Trophoblast cell (in vitro differentiated cells and primary cell): ENCODE measurements around the gene DNAJB11. TPM values are rescaled to one million over a fixed set of nuclear protein-coding genes. Genes with fewer than 3 reads are reported as not detected.
A peak's percentile ranks its signal among the peaks of the same experiment; 100 is the strongest.

ENCODE experiments used
- DNase-seq, 2 donors: peaks; one replicate each; pipeline ENCODE4 v3.0.0-alpha.2; 2016
- H2AFZ ChIP-seq: 2 replicates; pipeline ENCODE4 v1.6.1; 2013; ENCODE audit warnings: low read length, moderate library complexity, mild to moderate bottlenecking; ENCODE audit not compliant: insufficient read depth, poor library complexity
- H2AK5ac ChIP-seq: 2 replicates; pipeline ENCODE4 v1.6.1; 2013; ENCODE audit warnings: mild to moderate bottlenecking, low read length
- H2BK120ac ChIP-seq: 2 replicates; pipeline ENCODE4 v1.6.1; 2013; ENCODE audit warnings: low read length, mild to moderate bottlenecking, moderate library complexity; ENCODE audit not compliant: insufficient read depth, poor library complexity
- H2BK12ac ChIP-seq: 2 replicates; pipeline ENCODE4 v1.6.1; 2013; ENCODE audit warnings: mild to moderate bottlenecking, low read length, moderate library complexity
- H2BK5ac ChIP-seq: 2 replicates; pipeline ENCODE4 v1.6.1; 2013; ENCODE audit warnings: low read length, low read depth, moderate library complexity, mild to moderate bottlenecking; ENCODE audit not compliant: poor library complexity
- H3K14ac ChIP-seq: 2 replicates; pipeline ENCODE4 v1.6.1; 2013; ENCODE audit warnings: mild to moderate bottlenecking, low read length
- H3K18ac ChIP-seq: 2 replicates; pipeline ENCODE4 v1.6.1; 2013; ENCODE audit warnings: mild to moderate bottlenecking, low read length
- H3K23ac ChIP-seq: 2 replicates; pipeline ENCODE4 v1.6.1; 2013; ENCODE audit warnings: low read length
- H3K27ac ChIP-seq: 2 replicates; pipeline ENCODE4 v1.5.1; 2013; ENCODE audit warnings: low read depth, mild to moderate bottlenecking, inconsistent platforms, low read length, moderate library complexity
- H3K27me3 ChIP-seq: 2 replicates; pipeline ENCODE4 v1.6.1; 2013; ENCODE audit warnings: inconsistent platforms, mild to moderate bottlenecking, low read length, moderate library complexity; ENCODE audit not compliant: insufficient read depth
- H3K36me3 ChIP-seq, 2 experiments: 1 replicate in 1 of 2; 2 replicates in 1 of 2; pipeline ENCODE4 v1.6.1; 2013; ENCODE audit warnings: low read length in 2 of 2, mild to moderate bottlenecking in 2 of 2, moderate library complexity in 1 of 2; ENCODE audit not compliant: insufficient read depth in 2 of 2, control insufficient read depth in 1 of 2
- H3K4ac ChIP-seq: 2 replicates; pipeline ENCODE4 v1.6.1; 2013; ENCODE audit warnings: low read depth, mild to moderate bottlenecking, low read length, moderate library complexity
- H3K4me1 ChIP-seq, 2 experiments: 1 replicate in 1 of 2; 2 replicates in 1 of 2; pipeline ENCODE4 v1.6.1; 2013; ENCODE audit warnings: low read length in 2 of 2, mild to moderate bottlenecking in 2 of 2, moderate library complexity in 1 of 2; ENCODE audit not compliant: insufficient read depth in 2 of 2, control insufficient read depth in 1 of 2
- H3K4me2 ChIP-seq: 2 replicates; pipeline ENCODE4 v1.6.1; 2013; ENCODE audit warnings: inconsistent platforms, mild to moderate bottlenecking, low read length, moderate library complexity
- H3K4me3 ChIP-seq: 2 replicates; pipeline ENCODE4 v1.5.1; 2013; ENCODE audit warnings: mild to moderate bottlenecking, low read depth, low read length, inconsistent platforms
- H3K79me1 ChIP-seq: one replicate; pipeline ENCODE4 v1.6.1; 2013; ENCODE audit warnings: low read length
- H3K79me2 ChIP-seq: 2 replicates; pipeline ENCODE4 v1.6.1; 2013; ENCODE audit warnings: low read length, mild to moderate bottlenecking; ENCODE audit not compliant: control insufficient read depth, insufficient read depth, poor library complexity
- H3K9ac ChIP-seq: 2 replicates; pipeline ENCODE4 v1.6.1; 2013; ENCODE audit warnings: mild to moderate bottlenecking, low read length
- H3K9me3 ChIP-seq: 2 replicates; pipeline ENCODE4 v1.6.1; 2013; ENCODE audit warnings: low read depth, mild to moderate bottlenecking, control low read depth, inconsistent platforms, low read length; ENCODE audit not compliant: insufficient read depth
- H4K12ac ChIP-seq: 2 replicates; pipeline ENCODE4 v1.6.1; 2013; ENCODE audit warnings: low read depth, mild to moderate bottlenecking, low read length, moderate library complexity
- H4K8ac ChIP-seq: 2 replicates; pipeline ENCODE4 v1.6.1; 2013; ENCODE audit warnings: low read depth, mild to moderate bottlenecking, low read length, moderate library complexity
- H4K91ac ChIP-seq: one replicate; pipeline ENCODE4 v1.6.1; 2013; ENCODE audit warnings: low read depth, mild to moderate bottlenecking, low read length, moderate library complexity
- WGBS: extraction: QIAGEN DNeasy Blood & Tissue Kit; methylation state at CpG from one replicate; pipeline ENCODE4 v1.1.7; 2013; ENCODE audit warnings: missing lambda C conversion rate; ENCODE audit not compliant: insufficient read length, insufficient coverage; ENCODE audit errors: extremely low coverage; 5-methylcytosine and 5-hydroxymethylcytosine counted together
- polyA plus RNA-seq: library from polyadenylated mRNA; stranded (reverse); fragments of 200-250 nt; gene quantifications from 2 replicates; pipeline ENCODE4 v1.2.3, GENCODE V29; 2013

DNAJB11 gene
- 116 and 119 TPM in 2 replicates for polyA plus RNA-seq

- peak within 1 kb of the TSS; percentile 99 for H3K4me3 ChIP-seq
- peak within 1 kb of the TSS; percentile 69 for H3K14ac ChIP-seq
- H2AK5ac ChIP-seq: no peak within 1 kb of the TSS
- H3K4ac ChIP-seq: peak within 1 kb of the TSS; percentile 77
- peak; percentile 100 for DNase-seq
- no CpG with 5 or more reads among the region's 59 CpGs for WGBS
- peak within 1 kb of the TSS; percentile 78 for H3K23ac ChIP-seq
- no peak within 1 kb of the TSS for H3K27ac ChIP-seq
- H2AFZ ChIP-seq: peak within 1 kb of the TSS; percentile 95
- peak within 1 kb of the TSS; percentile 100 for H3K4me2 ChIP-seq
- H3K79me1 ChIP-seq: peaks cover 7% of the 10 kb centered on the region
- peak within 1 kb of the TSS; percentile 84 for H4K91ac ChIP-seq
- peak within 1 kb of the TSS; percentile 97 for H4K8ac ChIP-seq
- H2BK120ac ChIP-seq: peak within 1 kb of the TSS; percentile 65
- peak within 1 kb of the TSS; percentile 76 for H4K12ac ChIP-seq
- peak within 1 kb of the TSS; percentile 73 for H3K18ac ChIP-seq
- H3K79me2 ChIP-seq: peaks cover 11% of the 10 kb centered on the region
- peaks cover 5% of the 10 kb centered on the region for H3K9me3 ChIP-seq
- no peak within 1 kb of the TSS for H2BK12ac ChIP-seq
- H3K36me3 ChIP-seq: peaks cover 2 to 6% of the 10 kb centered on the region in 2 experiments
- H3K27me3 ChIP-seq: no peaks in the 10 kb centered on the region
- H2BK5ac ChIP-seq: peak within 1 kb of the TSS; percentile 67
- peaks cover 3 to 9% of the 10 kb centered on the region in 2 experiments for H3K4me1 ChIP-seq
- H3K9ac ChIP-seq: peak within 1 kb of the TSS; percentile 98
Observed at GRCh38 chr3:186570096-186570940, at the start of gene DNAJB11. Gene DNAJB11, plus strand, starts transcription at chr3:186570720. Its CDS starts 178 bp downstream, at chr3:186570898.

DNA sequence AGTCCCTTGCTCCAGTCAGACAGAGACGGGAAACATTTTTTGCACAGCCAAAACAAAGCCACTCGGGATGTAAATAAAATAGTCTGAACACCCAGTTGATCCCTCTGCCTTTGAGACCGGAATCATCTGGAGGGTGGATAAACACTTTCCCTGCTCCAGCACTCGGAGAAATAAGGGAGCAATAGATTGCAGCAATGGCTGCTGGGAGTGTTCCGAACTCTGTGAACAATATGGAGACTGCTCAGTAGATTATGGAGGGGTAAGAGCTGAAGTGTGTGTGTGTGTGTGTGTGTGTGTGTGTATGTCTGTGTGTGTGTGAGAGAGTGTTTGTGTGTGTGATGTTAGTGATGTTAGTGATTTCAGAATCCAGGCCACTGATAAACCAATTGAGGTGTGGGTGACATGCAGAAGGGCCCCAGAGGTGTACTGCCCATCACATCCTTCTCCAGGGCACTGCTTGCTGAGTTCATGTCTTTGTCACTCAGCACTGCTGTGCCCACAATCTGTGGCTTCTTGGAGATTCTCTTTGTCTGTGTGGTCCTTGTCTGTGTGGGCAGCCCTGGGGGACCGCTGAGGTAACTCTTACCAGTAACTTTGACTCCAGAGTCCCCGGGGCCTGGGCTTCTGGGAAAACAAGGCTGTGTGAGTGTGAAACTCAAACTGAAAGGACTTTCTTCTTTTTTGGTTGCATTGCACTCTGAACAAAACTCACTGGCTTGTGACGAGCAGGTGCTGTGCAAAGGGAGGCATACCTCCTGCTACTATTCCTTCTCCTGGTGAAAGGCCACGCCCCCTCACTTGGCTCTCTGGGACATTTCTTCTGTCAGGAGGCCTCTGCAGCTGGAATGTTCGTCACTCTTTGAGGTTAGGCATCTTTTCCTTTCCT, 49.3 kb upstream of the DNAJB11 start:
- Histone ChIP-seq H3K27me3 (no peaks in the 10 kb centered on the region), H4K12ac (no peak overlapping the region), H3K14ac (no peak overlapping the region), H3K23ac (no peak overlapping the region), H3K79me2 (no peaks in the 10 kb centered on the region), H3K9ac (no peak overlapping the region), H3K9me3 (no peaks in the 10 kb centered on the region), H2AFZ (no peak overlapping the region), H3K4me1 (no peaks in the 10 kb centered on the region), H2BK12ac (no peak overlapping the region), H3K4me3 (no peak overlapping the region), H3K27ac (no peak overlapping the region), H2BK120ac (no peak overlapping the region), H4K8ac (no peak overlapping the region), H4K91ac (no peak overlapping the region), H3K18ac (no peak overlapping the region), H3K4ac (no peak overlapping the region), H3K36me3 (no peaks in the 10 kb centered on the region), H2AK5ac (no peak overlapping the region), H2BK5ac (no peak overlapping the region), H3K79me1 (no peaks in the 10 kb centered on the region), H3K4me2 (no peak overlapping the region)
- WGBS: no CpG with 5 or more reads among the region's 10 CpGs
- no peak for DNase-seq

GRCh38 chr3:186523022-186523421, 47.5 kb upstream of the DNAJB11 start:
- Histone ChIP-seq H3K36me3 (no peaks in the 10 kb centered on the region), H2AFZ (no peak overlapping the region), H4K12ac (no peak overlapping the region), H3K18ac (no peak overlapping the region), H3K4me1 (no peaks in the 10 kb centered on the region), H2BK120ac (no peak overlapping the region), H3K14ac (no peak overlapping the region), H4K91ac (no peak overlapping the region), H3K27ac (no peak overlapping the region), H3K79me2 (no peaks in the 10 kb centered on the region), H3K27me3 (no peaks in the 10 kb centered on the region), H2AK5ac (no peak overlapping the region), H2BK12ac (no peak overlapping the region), H3K23ac (no peak overlapping the region), H3K4me3 (no peak overlapping the region), H3K4me2 (no peak overlapping the region), H4K8ac (no peak overlapping the region), H3K9ac (no peak overlapping the region), H2BK5ac (no peak overlapping the region), H3K79me1 (no peaks in the 10 kb centered on the region), H3K4ac (no peak overlapping the region), H3K9me3 (no peaks in the 10 kb centered on the region)
- no peak for DNase-seq
- no CpG with 5 or more reads among the region's 6 CpGs for WGBS

DNA sequence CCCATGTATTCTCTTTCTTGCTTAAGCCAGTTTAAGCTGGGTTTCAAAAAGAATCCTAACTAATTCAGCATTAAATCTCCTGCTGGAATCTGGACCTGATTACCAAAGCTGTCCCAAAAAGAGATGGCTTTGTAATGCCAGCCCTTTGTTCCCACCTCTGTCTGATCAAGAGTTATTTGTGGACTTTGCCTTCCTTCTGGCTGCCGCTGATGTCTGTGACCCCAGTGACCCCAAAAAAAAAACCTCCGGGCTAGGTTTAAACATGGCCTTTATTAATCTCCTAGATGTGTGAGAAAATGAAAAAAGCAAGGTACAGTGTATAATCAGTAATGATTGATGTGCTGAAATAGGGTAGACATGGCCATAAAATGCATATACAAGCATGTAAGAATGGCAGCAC, 47.1 kb upstream of the DNAJB11 start:
- Histone ChIP-seq H3K9me3 (no peaks in the 10 kb centered on the region), H3K9ac (no peak overlapping the region), H4K8ac (no peak overlapping the region), H3K4me2 (no peak overlapping the region), H2AK5ac (no peak overlapping the region), H2AFZ (no peak overlapping the region), H4K12ac (no peak overlapping the region), H2BK5ac (no peak overlapping the region), H3K14ac (no peak overlapping the region), H2BK12ac (no peak overlapping the region), H4K91ac (no peak overlapping the region), H3K27me3 (no peaks in the 10 kb centered on the region), H3K36me3 (no peaks in the 10 kb centered on the region), H3K79me2 (no peaks in the 10 kb centered on the region), H3K4me3 (no peak overlapping the region), H3K18ac (no peak overlapping the region), H3K27ac (no peak overlapping the region), H3K4ac (no peak overlapping the region), H3K23ac (no peak overlapping the region), H2BK120ac (no peak overlapping the region), H3K4me1 (no peaks in the 10 kb centered on the region), H3K79me1 (no peaks in the 10 kb centered on the region)
- WGBS: no CpG with 5 or more reads among the region's 2 CpGs
- DNase-seq: no peak
